OCI-LY7 (cell line): ENCODE measurements around the gene DDX56.

Experiments used
- CTCF ChIP-seq: fragments of 200-600 bp; sonication (generic); conservative IDR thresholded peaks from 2 replicates; pipeline ENCODE4 v1.5.1; 2014; ENCODE audit warnings: mild to moderate bottlenecking, antibody characterized with exemption, low read length, moderate library complexity, mixed read lengths
- EZH2phosphoT487 ChIP-seq: fragments of 200-600 bp; sonication (generic); IDR thresholded peaks from 2 replicates; pipeline ENCODE4 v1.6.1; 2018; ENCODE audit warnings: low read depth, borderline replicate concordance, mild to moderate bottlenecking, mixed run types, antibody characterized with exemption, low read length, moderate library complexity, mixed read lengths

GRCh38 chr7:44615149-44615611 lies 41.5 kb upstream of the DDX56 start:
- TF ChIP-seq CTCF (no peak), EZH2phosphoT487 (no peak)
